MV-4-11 (cell line): Measurements from ENCODE around the gene MAP3K2.

Experiments
- DNase-seq: peaks from one replicate; lab custom pipeline; 2025; lab: John Stamatoyannopoulos, UW

MAP3K2 gene

GRCh38 chr2:127283275-127283674, 104.5 kb downstream of the MAP3K2 start:
- DNase-seq: no peak

- DNase-seq: no peak
Observed at GRCh38 chr2:127280693-127281092, 107.1 kb downstream of the MAP3K2 start.

GRCh38 chr2:127279781-127280180, 108.0 kb downstream of the MAP3K2 start:
- no peak for DNase-seq

GRCh38 chr2:127278959-127279358, 108.8 kb downstream of the MAP3K2 start:
- DNase-seq: peak; percentile 51

GRCh38 chr2:127277028-127277427, 110.7 kb downstream of the MAP3K2 start:
- no peak for DNase-seq

GRCh38 chr2:127275789-127276188, 112.0 kb downstream of the MAP3K2 start:
- DNase-seq: no peak

GRCh38 chr2:127275356-127275755, 112.4 kb downstream of the MAP3K2 start:
- no peak for DNase-seq

GRCh38 chr2:127270663-127271062, 117.1 kb downstream of the MAP3K2 start:
- DNase-seq: no peak

- DNase-seq: no peak
Observed at GRCh38 chr2:127261804-127262406, 125.9 kb downstream of the MAP3K2 start.

- DNase-seq: no peak
Observed at GRCh38 chr2:127259355-127259754, 128.4 kb downstream of the MAP3K2 start.

- no peak for DNase-seq
Observed at GRCh38 chr2:127256866-127257265, 130.9 kb downstream of the MAP3K2 start.

- DNase-seq: no peak
Observed at GRCh38 chr2:127256381-127256780, 131.4 kb downstream of the MAP3K2 start.

- no peak for DNase-seq
Observed at GRCh38 chr2:127255721-127256120, 132.1 kb downstream of the MAP3K2 start.

- DNase-seq: no peak
Observed at GRCh38 chr2:127255146-127255545, 132.6 kb downstream of the MAP3K2 start.

- no peak for DNase-seq
Observed at GRCh38 chr2:127254386-127254981, 133.3 kb downstream of the MAP3K2 start.
